DOHH2 (cell line): ENCODE results near the gene IGF1R.

Experiments
- H3F3A ChIP-seq: fragments of 200-600 bp; sonication (generic), shearing (Covaris generic); 2 replicates; pipeline ENCODE4 v1.6.0; 2016; ENCODE audit warnings: antibody characterized with exemption, mild to moderate bottlenecking; ENCODE audit not compliant: control insufficient read depth, insufficient read depth
- H3K27ac ChIP-seq: fragments of 200-600 bp; sonication (generic); 2 replicates; pipeline ENCODE4 v1.5.1; 2014; ENCODE audit warnings: low read depth, mild to moderate bottlenecking, low read length, moderate library complexity
- H3K27me3 ChIP-seq: fragments of 200-600 bp; sonication (generic); 2 replicates; pipeline ENCODE4 v1.6.1; 2014; ENCODE audit warnings: mild to moderate bottlenecking, low read length, mixed read lengths; ENCODE audit not compliant: control insufficient read depth
- H3K36me3 ChIP-seq: fragments of 200-600 bp; sonication (generic); 2 replicates; pipeline ENCODE4 v1.6.1; 2014; ENCODE audit warnings: mild to moderate bottlenecking, low read length, moderate library complexity, mixed read lengths; ENCODE audit not compliant: control insufficient read depth
- H3K4me1 ChIP-seq: fragments of 200-600 bp; sonication (generic); 2 replicates; pipeline ENCODE4 v1.6.1; 2014; ENCODE audit warnings: mild to moderate bottlenecking, low read length, mixed read lengths; ENCODE audit not compliant: control insufficient read depth
- H3K4me2 ChIP-seq: fragments of 200-600 bp; sonication (generic); 2 replicates; pipeline ENCODE4 v1.6.0; 2014; ENCODE audit warnings: mild to moderate bottlenecking, low read length, moderate library complexity
- H3K4me3 ChIP-seq: fragments of 200-600 bp; sonication (generic); 2 replicates; pipeline ENCODE4 v1.5.1; 2014; ENCODE audit warnings: mild to moderate bottlenecking, low read length, mixed read lengths
- H3K79me2 ChIP-seq: fragments of 200-600 bp; sonication (generic); 2 replicates; pipeline ENCODE4 v1.6.1; 2014; ENCODE audit warnings: mild to moderate bottlenecking, low read length, mixed read lengths; ENCODE audit not compliant: control insufficient read depth
- H3K9me2 ChIP-seq: fragments of 200-600 bp; sonication (generic); replicated peaks from 2 replicates; pipeline ENCODE4 v1.6.1; 2014; ENCODE audit warnings: mild to moderate bottlenecking, low read length, mixed read lengths; ENCODE audit not compliant: control insufficient read depth
- H3K9me3 ChIP-seq: fragments of 200-600 bp; sonication (generic); 2 replicates; pipeline ENCODE4 v1.6.1; 2014; ENCODE audit warnings: antibody characterized with exemption, low read length, mixed read lengths; ENCODE audit not compliant: control insufficient read depth, insufficient read depth
- H4K20me1 ChIP-seq: fragments of 200-600 bp; sonication (generic); 2 replicates; pipeline ENCODE4 v1.6.0; 2014; ENCODE audit warnings: low read depth, mild to moderate bottlenecking, antibody characterized with exemption, low read length, moderate library complexity; ENCODE audit not compliant: control insufficient read depth, insufficient read depth
- CTCF ChIP-seq: fragments of 200-600 bp; sonication (generic); IDR thresholded peaks from one replicate; pipeline ENCODE4 v1.5.1; 2014; ENCODE audit warnings: antibody characterized with exemption, mild to moderate bottlenecking, low read depth, low read length; ENCODE audit not compliant: poor library complexity, severe bottlenecking
- EZH2phosphoT487 ChIP-seq: fragments of 200-600 bp; sonication (generic); IDR thresholded peaks from 2 replicates; pipeline ENCODE4 v1.6.1; 2017; ENCODE audit warnings: borderline replicate concordance, mild to moderate bottlenecking, antibody characterized with exemption, low read length, moderate library complexity, mixed read lengths

Gene IGF1R

DNA sequence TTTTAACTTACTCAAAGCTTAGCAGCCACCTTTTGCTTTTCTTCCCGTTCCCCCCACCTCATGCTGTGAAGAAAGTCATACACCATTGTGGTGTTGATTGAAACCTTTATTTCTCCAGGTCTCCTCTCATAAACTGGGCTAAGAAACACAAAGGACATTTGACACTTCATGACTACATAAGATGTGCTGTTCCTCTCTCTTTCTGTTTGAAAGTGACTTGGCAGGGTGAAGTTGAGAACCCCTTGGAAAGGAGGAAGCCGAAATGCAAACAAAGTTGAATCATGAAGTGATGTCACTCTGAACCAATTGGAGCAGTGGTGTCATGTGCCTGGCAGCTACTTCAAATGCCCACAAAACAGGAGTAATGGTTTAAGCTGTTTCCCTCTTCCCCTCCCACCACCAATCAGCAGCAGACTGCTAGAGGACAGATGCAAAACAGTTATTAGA is 174.7 kb downstream of the IGF1R start:
- Histone ChIP-seq H3F3A (no peaks in the 10 kb centered on the region), H3K4me2 (no peak overlapping the region), H3K4me3 (no peak overlapping the region), H3K79me2 (no peaks in the 10 kb centered on the region), H3K27me3 (no peaks in the 10 kb centered on the region), H3K27ac (no peak overlapping the region), H3K9me3 (no peaks in the 10 kb centered on the region), H3K36me3 (no peaks in the 10 kb centered on the region), H3K4me1 (no peaks in the 10 kb centered on the region), H3K9me2 (no peaks in the 10 kb centered on the region), H4K20me1 (no peaks in the 10 kb centered on the region; the same call in 1 of the 2 replicates)
- TF ChIP-seq EZH2phosphoT487: no peak
- no peak for TF ChIP-seq CTCF

- Histone ChIP-seq H3K4me2 (no peak overlapping the region), H4K20me1 (no peaks in the 10 kb centered on the region; the same call in 1 of the 2 replicates), H3K27me3 (no peaks in the 10 kb centered on the region), H3K4me1 (no peaks in the 10 kb centered on the region), H3K27ac (no peak overlapping the region), H3K36me3 (no peaks in the 10 kb centered on the region), H3K79me2 (no peaks in the 10 kb centered on the region), H3F3A (no peaks in the 10 kb centered on the region), H3K4me3 (no peak overlapping the region), H3K9me3 (no peaks in the 10 kb centered on the region), H3K9me2 (no peaks in the 10 kb centered on the region)
- TF ChIP-seq EZH2phosphoT487 (no peak), CTCF (no peak)
These were observed 175.3 kb downstream of the IGF1R start for GRCh38 chr15:98823616-98824015.

DNA sequence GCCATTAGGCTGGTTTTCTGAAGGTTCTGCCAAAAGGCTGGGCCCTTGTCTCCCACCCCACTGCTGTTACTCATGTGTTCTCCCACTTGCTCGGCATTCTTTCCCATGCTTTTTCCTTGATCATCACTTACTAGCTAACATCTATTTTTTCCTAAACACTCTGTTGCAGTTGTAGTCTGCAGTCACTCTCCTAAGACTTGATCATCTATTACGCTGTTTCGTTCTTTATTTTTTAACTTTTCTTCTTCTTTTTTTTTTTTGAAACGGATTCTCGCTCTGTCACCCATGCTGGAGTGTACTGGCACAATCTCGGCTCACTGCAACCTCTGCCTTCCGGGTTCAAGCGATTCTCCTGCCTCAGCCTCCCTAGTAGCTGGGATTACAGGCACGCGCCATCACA is 176.3 kb downstream of the IGF1R start:
- H3K9me2 ChIP-seq: no peaks in the 10 kb centered on the region
- no peaks in the 10 kb centered on the region for H3K4me1 ChIP-seq
- TF ChIP-seq CTCF (no peak), EZH2phosphoT487 (no peak)
- H3F3A ChIP-seq: no peaks in the 10 kb centered on the region
- H3K27ac ChIP-seq: no peak overlapping the region
- no peaks in the 10 kb centered on the region for H3K27me3 ChIP-seq
- H3K9me3 ChIP-seq: no peaks in the 10 kb centered on the region
- H4K20me1 ChIP-seq: no peaks in the 10 kb centered on the region; the same call in 1 of the 2 replicates
- no peak overlapping the region for H3K4me2 ChIP-seq
- no peak overlapping the region for H3K4me3 ChIP-seq
- no peaks in the 10 kb centered on the region for H3K79me2 ChIP-seq
- H3K36me3 ChIP-seq: no peaks in the 10 kb centered on the region
